DND-41 (cell line): ENCODE data around the gene NME9.

Experiments used
- EZH2 ChIP-seq: IDR thresholded peaks from 3 replicates; pipeline ENCODE4 v1.6.1; 2012; ENCODE audit warnings: borderline replicate concordance, low read depth, mild to moderate bottlenecking, moderate library complexity, low read length, inconsistent platforms; ENCODE audit not compliant: severe bottlenecking
- TF ChIP-seq, protein P1 (sequence below): IDR thresholded peaks from 2 replicates; pipeline ENCODE4 v1.5.1; 2012; ENCODE audit warnings: borderline replicate concordance, low read length, moderate library complexity, mild to moderate bottlenecking; ENCODE audit not compliant: poor library complexity, severe bottlenecking; ENCODE audit errors: extremely low read depth

DNA sequence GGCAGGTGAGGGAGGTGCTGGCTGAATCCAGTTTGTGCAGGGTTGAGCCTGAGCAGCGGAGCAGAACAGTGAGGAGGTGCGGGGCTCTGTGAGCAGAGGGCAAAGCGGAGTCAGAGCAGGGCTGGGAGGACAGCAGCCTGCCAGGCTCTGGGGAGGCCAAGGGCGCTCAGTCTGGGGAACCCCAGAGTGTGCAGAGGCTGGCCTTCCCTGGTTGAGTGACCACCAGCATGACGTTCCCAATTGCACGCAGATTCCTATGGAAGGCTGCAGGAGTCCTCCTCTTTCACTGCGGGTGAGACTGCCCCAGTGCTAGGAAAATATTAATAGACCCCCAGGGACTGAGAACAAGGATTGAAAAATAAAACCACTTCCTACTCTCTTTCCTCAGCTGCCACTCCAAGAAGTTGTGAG is 31.9 kb upstream of the NME9 start:
- TF ChIP-seq, protein P1, sequence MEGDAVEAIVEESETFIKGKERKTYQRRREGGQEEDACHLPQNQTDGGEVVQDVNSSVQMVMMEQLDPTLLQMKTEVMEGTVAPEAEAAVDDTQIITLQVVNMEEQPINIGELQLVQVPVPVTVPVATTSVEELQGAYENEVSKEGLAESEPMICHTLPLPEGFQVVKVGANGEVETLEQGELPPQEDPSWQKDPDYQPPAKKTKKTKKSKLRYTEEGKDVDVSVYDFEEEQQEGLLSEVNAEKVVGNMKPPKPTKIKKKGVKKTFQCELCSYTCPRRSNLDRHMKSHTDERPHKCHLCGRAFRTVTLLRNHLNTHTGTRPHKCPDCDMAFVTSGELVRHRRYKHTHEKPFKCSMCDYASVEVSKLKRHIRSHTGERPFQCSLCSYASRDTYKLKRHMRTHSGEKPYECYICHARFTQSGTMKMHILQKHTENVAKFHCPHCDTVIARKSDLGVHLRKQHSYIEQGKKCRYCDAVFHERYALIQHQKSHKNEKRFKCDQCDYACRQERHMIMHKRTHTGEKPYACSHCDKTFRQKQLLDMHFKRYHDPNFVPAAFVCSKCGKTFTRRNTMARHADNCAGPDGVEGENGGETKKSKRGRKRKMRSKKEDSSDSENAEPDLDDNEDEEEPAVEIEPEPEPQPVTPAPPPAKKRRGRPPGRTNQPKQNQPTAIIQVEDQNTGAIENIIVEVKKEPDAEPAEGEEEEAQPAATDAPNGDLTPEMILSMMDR = no peak
- TF ChIP-seq EZH2 = no peak
